Choroid plexus epithelial cell (primary cell): Measurements from ENCODE around the gene SLC26A4.

ENCODE experiments used
- DNase-seq: peaks from one replicate; pipeline ENCODE4 v3.0.0-alpha.2; 2010; ENCODE audit warnings: low read depth
- H3K4me3 ChIP-seq: 2 replicates; pipeline ENCODE4 v1.5.1; 2011; ENCODE audit warnings: low read depth, mild to moderate bottlenecking, control low read depth, low read length, moderate library complexity
- CTCF ChIP-seq: conservative IDR thresholded peaks from 2 replicates; pipeline ENCODE4 v1.5.1; 2011; ENCODE audit warnings: low read depth, mild to moderate bottlenecking, control low read depth, inconsistent platforms, low read length, moderate library complexity

SLC26A4 gene

GRCh38 chr7:107652642-107653041 lies 8.0 kb upstream of the SLC26A4 start:
- no peak for TF ChIP-seq CTCF
- H3K4me3 ChIP-seq, result no peak overlapping the region
- no peak for DNase-seq

DNA sequence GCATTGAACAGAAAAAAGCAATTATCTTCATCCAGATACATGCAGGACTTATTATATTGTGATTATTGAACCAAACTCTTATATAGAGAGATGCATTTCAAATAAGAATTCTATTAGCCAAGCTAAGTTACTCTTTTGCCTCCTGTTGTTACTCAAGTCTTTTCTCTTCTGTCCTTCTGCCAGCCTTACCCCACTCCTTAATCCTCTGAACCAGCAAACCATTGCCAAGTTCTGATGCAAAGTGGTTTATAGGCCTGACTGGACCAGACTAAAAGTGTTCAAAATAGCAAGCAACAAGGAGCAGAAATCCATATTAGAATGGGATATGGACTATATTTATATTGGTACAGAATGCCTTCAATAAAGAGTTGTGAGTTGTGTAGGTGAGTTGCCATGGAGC lies 2.2 kb upstream of the SLC26A4 start:
- DNase-seq, result no peak
- no peak overlapping the region for H3K4me3 ChIP-seq
- no peak for TF ChIP-seq CTCF

- DNase-seq, result peak; percentile 91
- TF ChIP-seq CTCF, result no peak
- H3K4me3 ChIP-seq, result no peak overlapping the region
Measured at GRCh38 chr7:107659666-107660065, 962 bp upstream of the SLC26A4 start.

GRCh38 chr7:107661081-107661864 lies 645 bp downstream of the SLC26A4 start:
- TF ChIP-seq CTCF, result peak; percentile 34
- peak; percentile 61 for DNase-seq
- H3K4me3 ChIP-seq, result peak overlapping the region; percentile 57

DNA sequence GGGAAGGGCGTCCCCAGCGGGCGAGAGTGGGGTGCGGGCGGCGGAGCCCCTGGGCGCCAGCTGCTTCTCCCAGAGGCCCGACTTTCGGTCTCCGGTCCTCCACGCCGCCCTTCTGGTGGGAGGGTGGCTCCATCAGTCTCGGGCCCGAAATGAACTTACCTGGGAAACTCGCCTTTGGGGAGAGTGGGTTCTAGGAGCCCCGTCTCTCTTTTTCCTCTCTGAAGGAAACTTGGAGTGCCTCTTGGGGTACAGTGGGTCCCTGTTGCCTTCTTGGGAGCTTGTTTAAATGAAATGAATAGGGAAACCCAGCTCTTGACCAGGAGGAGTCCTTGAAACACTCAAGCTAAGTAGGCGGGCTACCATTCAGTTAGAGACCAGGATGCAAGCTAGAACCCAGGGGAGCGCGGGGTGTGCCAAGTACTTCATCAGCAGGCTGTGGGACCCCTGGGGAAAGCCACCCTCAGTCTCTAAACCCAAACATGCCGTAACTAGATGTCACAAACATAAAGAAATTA lies 1.3 kb downstream of the SLC26A4 start:
- H3K4me3 ChIP-seq, result peak overlapping the region; percentile 57
- no peak for TF ChIP-seq CTCF
- DNase-seq, result no peak

GRCh38 chr7:107663196-107663595 lies 2.6 kb downstream of the SLC26A4 start:
- no peak for TF ChIP-seq CTCF
- no peak for DNase-seq
- no peak overlapping the region for H3K4me3 ChIP-seq

DNA sequence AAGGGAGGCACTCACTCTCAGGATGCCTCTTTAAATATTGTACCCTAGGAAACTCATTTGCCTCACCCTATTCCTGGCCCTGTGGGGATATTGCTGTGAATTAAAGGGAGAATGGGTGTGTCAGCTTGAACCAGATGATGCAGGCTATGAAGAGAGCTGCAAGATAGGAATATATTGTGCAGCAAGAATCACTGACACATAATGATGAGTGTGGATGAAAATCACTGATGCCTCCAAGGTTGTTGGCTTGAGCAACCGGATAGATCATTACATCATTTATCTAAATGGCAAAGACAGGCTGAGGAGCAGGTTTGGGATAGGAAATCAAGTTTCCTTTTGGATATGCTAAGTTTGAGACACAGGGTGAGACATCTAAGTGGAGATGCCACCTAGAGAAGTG lies 6.2 kb downstream of the SLC26A4 start:
- no peak for DNase-seq
- H3K4me3 ChIP-seq, result no peak overlapping the region
- TF ChIP-seq CTCF, result no peak
